ENCODE measurements around the gene RPS15. TPM values are rescaled to one million over a fixed set of nuclear protein-coding genes. Genes with fewer than 3 reads are reported as not detected.
A peak's percentile ranks its signal among the peaks of the same experiment; 100 is the strongest.

The RPS15 gene
- total RNA-seq, 3 donors from 2014 or later (not counting 1 experiment from before 2014, with no cell fraction given), result 731 to 872 (median 837) TPM

DNA sequence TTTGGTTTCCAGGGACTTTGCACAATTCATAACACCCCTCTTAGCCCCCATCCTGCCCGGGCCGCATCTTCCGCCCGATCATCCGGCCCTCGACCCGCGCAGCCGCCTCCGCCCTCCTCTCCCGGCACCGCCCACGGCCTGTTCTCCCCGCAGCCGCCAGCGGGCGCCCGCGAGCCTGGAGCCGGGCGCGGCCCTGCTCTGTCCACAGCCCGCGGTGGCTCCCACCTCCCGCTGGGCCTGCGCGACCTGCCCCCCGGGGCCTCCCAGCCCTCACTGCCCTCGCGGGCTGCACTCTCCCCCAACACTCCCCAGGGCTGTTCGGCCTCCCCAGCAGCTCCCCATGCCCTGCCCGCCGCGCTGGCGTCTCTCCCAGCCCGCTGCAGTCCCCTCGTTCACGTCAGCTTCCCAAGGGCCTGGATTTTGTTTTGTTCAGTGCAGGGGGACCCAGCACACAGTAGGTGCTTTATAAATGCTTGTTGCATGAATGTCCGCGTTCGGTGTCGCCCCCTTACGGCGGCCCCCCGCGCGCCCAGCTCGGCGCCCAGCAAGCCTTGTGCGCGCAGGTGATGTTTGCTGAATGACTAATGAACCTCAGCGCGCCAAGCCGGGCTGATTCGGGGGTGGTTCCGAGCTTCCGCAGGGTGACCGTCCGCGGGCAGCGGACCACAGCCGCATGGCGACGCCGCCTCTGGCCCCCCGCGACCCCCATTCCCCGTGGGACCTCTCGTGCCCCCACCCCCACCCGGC lies 7.2 kb downstream of the RPS15 start:
- Mint-ChIP-seq H3K27ac (peak overlapping the region; percentile 8 to 78), H3K4me3 (peak overlapping the region; percentile 85), H3K27me3 (ENCODE audit: low read depth in 2 of 2) (peaks cover 21% of the 10 kb centered on the region in 2 donors), H3K9me3 (no peaks in the 10 kb centered on the region), H3K4me1 (peaks cover 13 to 32% of the 10 kb centered on the region in 2 donors), H3K36me3 (no peaks in the 10 kb centered on the region)
- intact Hi-C loops (cut with micrococcal nuclease), result no loop called here
- Histone ChIP-seq H3K36me3 (ENCODE audit: control insufficient read depth, insufficient read depth, low read length) (peaks cover 22% of the 10 kb centered on the region), H3K4me3 (ENCODE audit: low read length) (peak overlapping the region; percentile 52), H3K4me1 (ENCODE audit: control insufficient read depth, insufficient read depth, low read length) (peaks cover 36% of the 10 kb centered on the region), H3K27ac (ENCODE audit: low read length) (peak overlapping the region; percentile 14), H3K27me3 (ENCODE audit: control insufficient read depth, insufficient read depth, low read length) (peaks cover 29% of the 10 kb centered on the region), H3K9me3 (ENCODE audit: control insufficient read depth, insufficient read depth, low read length) (no peaks in the 10 kb centered on the region)
- peak; percentile 80 to 87 for DNase-seq
- 4% methylated on average over 69 of the region's 70 CpGs for WGBS (ENCODE audit: insufficient coverage)
- TF ChIP-seq, protein P1, sequence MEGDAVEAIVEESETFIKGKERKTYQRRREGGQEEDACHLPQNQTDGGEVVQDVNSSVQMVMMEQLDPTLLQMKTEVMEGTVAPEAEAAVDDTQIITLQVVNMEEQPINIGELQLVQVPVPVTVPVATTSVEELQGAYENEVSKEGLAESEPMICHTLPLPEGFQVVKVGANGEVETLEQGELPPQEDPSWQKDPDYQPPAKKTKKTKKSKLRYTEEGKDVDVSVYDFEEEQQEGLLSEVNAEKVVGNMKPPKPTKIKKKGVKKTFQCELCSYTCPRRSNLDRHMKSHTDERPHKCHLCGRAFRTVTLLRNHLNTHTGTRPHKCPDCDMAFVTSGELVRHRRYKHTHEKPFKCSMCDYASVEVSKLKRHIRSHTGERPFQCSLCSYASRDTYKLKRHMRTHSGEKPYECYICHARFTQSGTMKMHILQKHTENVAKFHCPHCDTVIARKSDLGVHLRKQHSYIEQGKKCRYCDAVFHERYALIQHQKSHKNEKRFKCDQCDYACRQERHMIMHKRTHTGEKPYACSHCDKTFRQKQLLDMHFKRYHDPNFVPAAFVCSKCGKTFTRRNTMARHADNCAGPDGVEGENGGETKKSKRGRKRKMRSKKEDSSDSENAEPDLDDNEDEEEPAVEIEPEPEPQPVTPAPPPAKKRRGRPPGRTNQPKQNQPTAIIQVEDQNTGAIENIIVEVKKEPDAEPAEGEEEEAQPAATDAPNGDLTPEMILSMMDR (IDR thresholded peaks at IDR 0.05), result peak; percentile 99
- ATAC-seq, result peak; percentile 89 to 97 (median 94)

DNA sequence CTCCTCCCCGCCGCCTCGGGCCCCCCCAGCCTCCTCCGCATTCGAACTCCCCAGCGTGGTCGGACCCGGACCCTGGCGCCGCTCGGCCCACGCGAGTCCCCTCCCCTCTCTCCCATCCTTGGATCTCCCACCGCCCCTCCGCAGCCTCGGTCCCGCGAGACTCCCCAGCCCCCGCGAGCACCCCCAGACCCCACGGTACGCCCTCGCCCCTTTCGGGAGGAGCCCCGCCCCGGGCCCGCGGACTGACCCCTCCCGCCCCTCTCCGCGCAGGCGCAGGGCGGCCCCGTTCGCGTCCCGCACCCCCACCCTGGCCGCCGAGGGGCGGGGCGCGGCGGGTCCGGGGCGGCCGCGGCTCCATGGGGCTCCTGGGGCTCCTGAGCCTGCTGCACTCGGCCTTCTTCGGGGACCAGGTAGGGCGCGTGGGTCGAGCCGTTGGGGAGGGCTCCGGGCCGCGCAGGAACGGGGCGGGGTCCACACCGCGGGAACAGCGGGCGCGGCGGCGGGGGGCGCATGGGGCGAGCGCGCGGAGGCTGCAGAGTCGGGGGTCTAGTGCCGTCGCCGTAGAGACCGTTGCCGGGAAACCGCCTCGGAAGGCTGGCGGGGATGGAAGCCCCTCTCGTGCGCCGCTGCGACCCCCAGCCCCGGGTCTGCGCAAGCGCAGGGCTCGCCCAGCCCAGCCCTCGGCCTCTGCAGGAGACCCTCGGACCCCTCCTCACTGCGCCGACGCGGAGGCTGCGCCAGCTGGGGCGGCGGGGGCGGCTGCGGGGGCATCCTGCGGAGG lies 7.9 kb downstream of the RPS15 start:
- no peak for ATAC-seq
- no peak overlapping the region for H3K27ac ChIP-seq (ENCODE audit: low read length)
- WGBS (ENCODE audit: insufficient coverage), result 2% methylated on average over 97 of the region's 99 CpGs
- no peaks in the 10 kb centered on the region for H3K36me3 Mint-ChIP-seq
- no peaks in the 10 kb centered on the region for H3K9me3 ChIP-seq (ENCODE audit: control insufficient read depth, insufficient read depth, low read length)
- H3K4me1 ChIP-seq (ENCODE audit: control insufficient read depth, insufficient read depth, low read length), result peaks cover 30% of the 10 kb centered on the region
- peaks cover 37% of the 10 kb centered on the region for H3K27me3 ChIP-seq (ENCODE audit: control insufficient read depth, insufficient read depth, low read length)
- H3K4me3 Mint-ChIP-seq, result no peak overlapping the region
- H3K9me3 Mint-ChIP-seq, result no peaks in the 10 kb centered on the region
- TF ChIP-seq, protein P1 (IDR thresholded peaks at IDR 0.05), result no peak
- H3K27me3 Mint-ChIP-seq (ENCODE audit: low read depth in 2 of 2), result peaks cover 28 to 29% of the 10 kb centered on the region in 2 donors
- H3K36me3 ChIP-seq (ENCODE audit: control insufficient read depth, insufficient read depth, low read length), result peaks cover 15% of the 10 kb centered on the region
- no peak overlapping the region for H3K27ac Mint-ChIP-seq
- intact Hi-C loops (cut with micrococcal nuclease), result no loop called here
- DNase-seq, result no peak
- H3K4me1 Mint-ChIP-seq, result peaks cover 10 to 31% of the 10 kb centered on the region in 2 donors
- H3K4me3 ChIP-seq (ENCODE audit: low read length), result no peak overlapping the region

DNA sequence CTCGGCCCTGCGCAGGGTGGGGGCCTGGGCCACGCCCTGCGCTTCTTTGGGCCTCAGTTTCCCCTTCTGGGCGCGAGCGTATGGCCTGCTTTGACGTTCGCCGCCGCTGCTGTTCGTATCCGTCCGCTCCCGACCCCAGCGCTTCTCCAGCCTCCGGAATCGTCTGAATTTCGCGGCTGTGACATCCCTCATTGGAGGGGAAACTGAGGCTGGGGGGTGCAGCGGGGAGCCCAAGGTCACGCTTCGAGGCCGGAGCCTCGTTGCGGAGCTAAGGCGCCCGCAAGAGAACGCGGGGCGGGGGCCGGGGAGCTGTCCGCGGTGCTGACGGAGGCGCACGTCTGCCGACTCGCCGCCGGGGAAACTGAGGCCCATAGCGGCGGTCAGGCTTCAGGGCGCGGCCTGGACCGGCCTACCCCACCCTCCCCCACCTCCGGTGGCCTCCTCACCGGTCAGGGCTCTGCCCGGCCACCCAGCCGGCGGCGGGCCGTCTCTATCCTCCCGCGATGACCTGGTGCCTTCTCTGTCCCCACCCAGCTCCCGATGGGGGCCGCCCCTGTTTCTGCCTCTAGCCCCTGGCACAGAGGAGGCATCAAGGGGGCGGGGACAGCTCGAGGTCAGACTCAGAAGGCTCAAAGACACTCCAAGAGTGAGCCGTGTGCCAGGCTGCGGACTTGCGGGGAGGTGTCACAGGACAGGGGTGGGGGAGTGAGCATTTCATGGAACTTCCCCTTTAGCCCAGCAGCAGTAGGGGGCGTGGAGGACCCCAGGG lies 8.7 kb downstream of the RPS15 start:
- H3K9me3 Mint-ChIP-seq, result no peaks in the 10 kb centered on the region
- peak; percentile 41 to 61 for DNase-seq
- H3K27me3 ChIP-seq (ENCODE audit: control insufficient read depth, insufficient read depth, low read length), result peaks cover 40% of the 10 kb centered on the region

More for the DNA sequence above, 8.7 kb downstream of the RPS15 start:
- Mint-ChIP-seq H3K4me1 (peaks cover 10 to 31% of the 10 kb centered on the region in 2 donors), H3K27me3 (ENCODE audit: low read depth in 2 of 2) (peaks cover 28 to 30% of the 10 kb centered on the region in 2 donors), H3K36me3 (no peaks in the 10 kb centered on the region), H3K4me3 (peak overlapping the region; percentile 59), H3K27ac (peak overlapping the region in 1 of 2 donors; percentile 23)
- TF ChIP-seq, protein P1 (IDR thresholded peaks at IDR 0.05), result no peak
- ATAC-seq, result no peak
- intact Hi-C loops (cut with micrococcal nuclease), result no loop called here
- Histone ChIP-seq H3K4me1 (ENCODE audit: control insufficient read depth, insufficient read depth, low read length) (peaks cover 29% of the 10 kb centered on the region), H3K27ac (ENCODE audit: low read length) (no peak overlapping the region), H3K9me3 (ENCODE audit: control insufficient read depth, insufficient read depth, low read length) (no peaks in the 10 kb centered on the region), H3K36me3 (ENCODE audit: control insufficient read depth, insufficient read depth, low read length) (peaks cover 7% of the 10 kb centered on the region), H3K4me3 (ENCODE audit: low read length) (no peak overlapping the region)
- WGBS (ENCODE audit: insufficient coverage), result 4% methylated on average over 63 of the region's 63 CpGs
